ENCODE data around the gene PTCHD1. TPM values are rescaled to one million over a fixed set of nuclear protein-coding genes. Genes with fewer than 3 reads are reported as not detected.

PTCHD1 gene
- total RNA-seq, 1 donor from 2014 or later = 0.20 TPM

- ATAC-seq = no peak
- H3K27me3 ChIP-seq = no peaks in the 10 kb centered on the region
- H3K4me1 ChIP-seq = no peaks in the 10 kb centered on the region
- H3K27ac ChIP-seq = no peak overlapping the region
- DNase-seq = no peak
- intact Hi-C loops (cut with DNase I) = no loop called here
- no peak for TF ChIP-seq CTCF (IDR thresholded peaks at IDR 0.05)
- H3K4me3 ChIP-seq = no peak overlapping the region
- no peaks in the 10 kb centered on the region for H3K9me3 ChIP-seq
- no peaks in the 10 kb centered on the region for H3K36me3 ChIP-seq
These were observed 29.8 kb upstream of the PTCHD1 start for GRCh38 chrX:23304881-23305280.

- ATAC-seq = no peak
- H3K9me3 ChIP-seq = no peaks in the 10 kb centered on the region
- no peak overlapping the region for H3K27ac ChIP-seq
- intact Hi-C loops (cut with DNase I) = no loop called here
- no peak overlapping the region for H3K4me3 ChIP-seq
- H3K36me3 ChIP-seq = no peaks in the 10 kb centered on the region
- TF ChIP-seq CTCF (IDR thresholded peaks at IDR 0.05) = no peak
- H3K4me1 ChIP-seq = no peaks in the 10 kb centered on the region
- DNase-seq = no peak
- H3K27me3 ChIP-seq = no peaks in the 10 kb centered on the region
These were observed 22.9 kb upstream of the PTCHD1 start for GRCh38 chrX:23311731-23312130.

- Histone ChIP-seq H3K4me1 (no peaks in the 10 kb centered on the region), H3K27ac (no peak overlapping the region), H3K9me3 (no peaks in the 10 kb centered on the region), H3K27me3 (no peaks in the 10 kb centered on the region), H3K36me3 (no peaks in the 10 kb centered on the region), H3K4me3 (no peak overlapping the region)
- DNase-seq (no peak), ATAC-seq (no peak)
- TF ChIP-seq CTCF (IDR thresholded peaks at IDR 0.05) = no peak
- intact Hi-C loops (cut with DNase I) = no loop called here
These were observed 22.5 kb upstream of the PTCHD1 start for GRCh38 chrX:23312136-23312535.

- no peaks in the 10 kb centered on the region for H3K36me3 ChIP-seq
- H3K9me3 ChIP-seq = no peaks in the 10 kb centered on the region
- peak; percentile 82 for ATAC-seq
- H3K4me1 ChIP-seq = no peaks in the 10 kb centered on the region
- peak; percentile 63 for TF ChIP-seq CTCF (IDR thresholded peaks at IDR 0.05)
- DNase-seq = no peak
- intact Hi-C loops (cut with DNase I) = no loop called here
- no peak overlapping the region for H3K27ac ChIP-seq
- H3K27me3 ChIP-seq = no peaks in the 10 kb centered on the region
- H3K4me3 ChIP-seq = no peak overlapping the region
These were observed 16.6 kb upstream of the PTCHD1 start for GRCh38 chrX:23317799-23318724.

- no peak for DNase-seq
- H3K4me3 ChIP-seq = no peak overlapping the region
- H3K36me3 ChIP-seq = no peaks in the 10 kb centered on the region
- intact Hi-C loops (cut with DNase I) = no loop called here
- no peak for TF ChIP-seq CTCF (IDR thresholded peaks at IDR 0.05)
- H3K9me3 ChIP-seq = no peaks in the 10 kb centered on the region
- H3K27ac ChIP-seq = no peak overlapping the region
- no peaks in the 10 kb centered on the region for H3K4me1 ChIP-seq
- H3K27me3 ChIP-seq = no peaks in the 10 kb centered on the region
- ATAC-seq = no peak
These were observed 7.5 kb upstream of the PTCHD1 start for GRCh38 chrX:23327104-23327503.
